Activated T-cell treated with anti-CD3 and anti-CD28 coated beads, Interleukin-2, amount 50 U/mL, for 24 hours (primary cell): Measurements from ENCODE around the gene CCNF.
"Not testable (repeated sequence)": the region's sequence is repeated elsewhere in the genome, so short reads cannot be mapped to it uniquely, and the experiment has no call there.

Experiments
- DNase-seq: peaks from one replicate; pipeline ENCODE4 v3.0.0-alpha.2; 2020
- H3K27ac Mint-ChIP-seq: 2 replicates; pipeline ENCODE4 v1.8.0; 2020; ENCODE audit warnings: mild to moderate bottlenecking, mixed read lengths
- H3K27me3 Mint-ChIP-seq: 2 replicates; pipeline ENCODE4 v1.8.0; 2020; ENCODE audit warnings: mixed read lengths
- H3K36me3 Mint-ChIP-seq: 2 replicates; pipeline ENCODE4 v1.8.0; 2020; ENCODE audit warnings: low read depth, mixed read lengths
- H3K4me1 Mint-ChIP-seq: 2 replicates; pipeline ENCODE4 v1.8.0; 2020; ENCODE audit warnings: low read depth, mixed read lengths
- H3K4me3 Mint-ChIP-seq: 2 replicates; pipeline ENCODE4 v1.8.0; 2020; ENCODE audit warnings: mild to moderate bottlenecking, moderate library complexity, mixed read lengths
- H3K9me3 Mint-ChIP-seq: 2 replicates; pipeline ENCODE4 v1.8.0; 2020; ENCODE audit warnings: mixed read lengths

The CCNF gene

DNA sequence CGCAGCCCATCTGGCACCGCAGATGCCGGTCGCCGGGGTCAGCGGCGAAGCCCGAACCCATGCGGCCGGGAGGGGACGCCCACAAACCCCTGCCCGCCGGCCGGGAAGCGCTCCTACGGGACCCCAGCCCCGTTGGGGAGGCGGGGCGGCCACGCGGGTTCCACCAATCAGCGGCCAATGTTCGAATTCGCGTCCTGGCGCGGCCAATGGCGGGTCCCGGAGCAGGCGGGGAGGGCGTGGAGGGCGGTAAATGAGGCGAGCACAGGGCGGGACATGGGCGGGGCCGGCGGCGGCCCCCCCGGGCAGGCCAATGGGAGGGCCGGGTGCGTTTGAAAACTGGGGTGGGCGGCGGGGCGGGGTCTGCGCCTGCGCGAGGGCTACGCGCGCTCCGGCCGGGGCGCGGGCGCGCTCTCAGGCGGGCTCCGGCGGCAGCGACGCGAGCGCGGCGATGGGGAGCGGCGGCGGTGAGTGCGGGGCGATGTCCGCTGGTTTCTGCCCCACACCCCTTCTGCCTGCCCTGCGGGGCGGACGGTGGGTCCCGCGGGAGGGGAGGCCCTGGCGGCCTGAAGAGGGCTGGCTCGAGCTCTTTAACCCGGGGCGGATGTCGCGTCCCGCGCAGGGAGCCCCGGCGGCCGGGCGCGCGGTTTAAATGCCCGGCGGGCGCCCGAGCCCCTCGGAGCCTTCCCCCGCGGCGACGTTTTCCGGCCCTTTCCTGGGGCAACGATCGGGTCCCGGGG is at the start of gene CCNF:
TSS of gene CCNF (plus strand) at position 414 of the 737 bp plus-strand sequence. CDS start at position 449, 35 bp downstream.
- peak; percentile 98 for DNase-seq
- Mint-ChIP-seq H3K4me3 (peak within 1 kb of the TSS; percentile 89), H3K36me3 (peaks cover 40% of the 10 kb centered on the region), H3K27me3 (no peaks in the 10 kb centered on the region), H3K4me1 (peaks cover 26% of the 10 kb centered on the region), H3K27ac (peak within 1 kb of the TSS; percentile 67), H3K9me3 (no peaks in the 10 kb centered on the region)

GRCh38 chr16:2383501-2383900 is 45.7 kb upstream of the CCNF start:
- Mint-ChIP-seq H3K4me3 (no peak overlapping the region), H3K27me3 (peaks cover 7% of the 10 kb centered on the region), H3K9me3 (peaks cover 2% of the 10 kb centered on the region), H3K36me3 (no peaks in the 10 kb centered on the region), H3K4me1 (no peaks in the 10 kb centered on the region), H3K27ac (no peak overlapping the region)
- DNase-seq, result no peak

DNA sequence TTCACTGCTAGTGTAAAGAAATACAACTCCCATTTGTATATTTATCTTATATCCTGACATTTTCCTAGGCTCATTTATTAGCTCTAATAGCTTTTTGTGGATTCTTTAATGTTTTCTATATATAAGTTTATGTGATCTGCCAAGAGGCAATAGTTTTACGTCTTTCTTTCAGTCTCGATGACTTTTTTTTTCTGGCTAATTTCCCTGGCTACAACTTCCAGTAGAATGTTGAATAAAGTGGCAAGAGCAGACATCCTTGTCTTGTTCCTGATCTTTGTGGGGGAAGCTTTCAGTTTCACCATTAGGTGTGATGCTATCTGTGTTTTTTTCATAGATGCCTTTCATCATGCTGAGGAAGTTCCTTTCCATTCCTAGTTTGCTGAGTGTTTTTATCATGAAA is 44.8 kb upstream of the CCNF start:
- Mint-ChIP-seq H3K4me1 (no peaks in the 10 kb centered on the region), H3K4me3 (no peak overlapping the region), H3K36me3 (no peaks in the 10 kb centered on the region), H3K27ac (no peak overlapping the region), H3K27me3 (peaks cover 7% of the 10 kb centered on the region), H3K9me3 (peaks cover 5% of the 10 kb centered on the region)
- DNase-seq, result no peak

DNA sequence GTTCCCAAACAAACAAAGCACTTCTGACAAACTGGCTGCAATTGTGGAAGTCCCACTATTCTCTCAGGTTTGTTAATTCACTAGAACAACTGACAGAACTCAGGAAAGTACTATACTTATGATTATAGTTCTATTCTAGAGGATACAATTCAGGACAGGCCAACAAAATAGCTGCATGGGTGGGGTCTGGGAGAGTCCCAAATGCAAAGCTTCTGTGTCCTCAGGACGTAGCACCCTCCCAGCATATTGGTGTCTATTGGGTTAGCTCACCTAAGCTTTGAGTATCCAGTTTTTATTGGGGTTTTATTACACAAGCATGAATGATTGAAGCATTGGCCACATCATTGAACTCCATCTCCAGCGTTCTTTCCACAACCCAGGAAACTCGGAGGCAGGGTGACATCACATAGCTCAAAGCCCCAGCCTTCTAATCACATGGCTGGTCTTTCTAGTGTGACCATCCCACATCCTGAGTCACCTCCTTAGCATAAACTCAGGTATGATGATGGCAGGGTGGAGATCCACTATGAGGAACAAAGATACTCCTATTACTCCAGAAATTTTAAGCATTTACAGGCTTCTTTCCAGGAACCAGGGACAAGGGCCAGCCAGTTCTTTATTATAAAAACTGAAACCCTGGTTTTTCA is 43.9 kb upstream of the CCNF start:
- no peak overlapping the region for H3K4me3 Mint-ChIP-seq

DNA sequence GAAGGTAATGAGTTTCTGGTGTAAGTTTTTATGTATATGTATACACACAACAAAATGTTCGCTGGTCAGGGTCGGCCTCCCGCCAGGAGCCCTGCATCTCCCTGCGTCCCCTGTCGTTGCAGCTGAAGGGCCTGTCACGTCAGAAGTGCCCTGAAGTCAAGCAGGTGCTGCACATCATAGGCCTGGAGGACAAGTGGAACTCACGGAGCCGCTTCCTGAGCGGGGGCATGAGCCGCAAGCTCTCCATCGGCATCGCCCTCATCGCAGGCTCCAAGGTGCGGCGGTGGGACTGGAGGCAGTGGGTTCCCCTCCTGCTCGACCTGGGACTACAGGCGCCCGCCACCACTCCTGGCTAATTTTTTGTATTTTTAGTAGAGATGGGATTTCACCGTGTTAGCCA is 43.3 kb upstream of the CCNF start:
- H3K36me3 Mint-ChIP-seq, H3K27ac Mint-ChIP-seq, DNase-seq, H3K4me1 Mint-ChIP-seq, H3K27me3 Mint-ChIP-seq, H3K4me3 Mint-ChIP-seq, H3K9me3 Mint-ChIP-seq: not testable (repeated sequence)

More for the DNA sequence above, 43.9 kb upstream of the CCNF start:
- no peaks in the 10 kb centered on the region for H3K4me1 Mint-ChIP-seq
- peaks cover 7% of the 10 kb centered on the region for H3K27me3 Mint-ChIP-seq
- peaks cover 5% of the 10 kb centered on the region for H3K9me3 Mint-ChIP-seq
- no peak for DNase-seq
- no peaks in the 10 kb centered on the region for H3K36me3 Mint-ChIP-seq
- no peak overlapping the region for H3K27ac Mint-ChIP-seq

DNA sequence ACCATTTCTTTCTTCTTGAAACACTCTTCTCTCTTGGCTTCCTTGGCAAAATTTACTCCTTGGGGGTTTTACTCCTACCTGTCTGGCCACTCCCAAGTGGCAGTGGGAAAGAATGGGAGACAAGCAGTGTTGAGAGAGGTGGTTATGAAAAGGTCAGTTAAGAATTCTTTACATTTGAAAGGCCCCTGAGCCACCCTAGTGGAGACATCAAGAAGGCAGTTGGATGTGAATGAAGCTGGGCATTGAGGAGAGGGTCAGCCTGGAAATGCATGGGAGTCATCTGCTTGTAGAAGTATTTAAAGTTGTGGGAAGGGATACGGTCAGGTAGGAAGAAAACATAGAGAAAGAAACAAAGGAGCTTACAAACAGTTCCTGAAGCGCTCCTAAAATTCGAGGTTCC is 42.3 kb upstream of the CCNF start:
- H3K9me3 Mint-ChIP-seq, result peaks cover 5% of the 10 kb centered on the region
- no peak for DNase-seq
- no peak overlapping the region for H3K4me3 Mint-ChIP-seq
- H3K27me3 Mint-ChIP-seq, result peaks cover 7% of the 10 kb centered on the region
- no peak overlapping the region for H3K27ac Mint-ChIP-seq
- no peaks in the 10 kb centered on the region for H3K36me3 Mint-ChIP-seq
- no peaks in the 10 kb centered on the region for H3K4me1 Mint-ChIP-seq

GRCh38 chr16:2388139-2388874 is 40.9 kb upstream of the CCNF start:
- Mint-ChIP-seq H3K4me1 (no peaks in the 10 kb centered on the region), H3K36me3 (no peaks in the 10 kb centered on the region)

GRCh38 chr16:2388875-2389433 is 40.3 kb upstream of the CCNF start:
- no peak for DNase-seq
- peaks cover 5% of the 10 kb centered on the region for H3K9me3 Mint-ChIP-seq
- H3K36me3 Mint-ChIP-seq, result no peaks in the 10 kb centered on the region
- H3K27me3 Mint-ChIP-seq, result peaks cover 7% of the 10 kb centered on the region
- no peaks in the 10 kb centered on the region for H3K4me1 Mint-ChIP-seq
- H3K4me3 Mint-ChIP-seq, result no peak overlapping the region
- no peak overlapping the region for H3K27ac Mint-ChIP-seq

More at GRCh38 chr16:2388139-2388874, 40.9 kb upstream of the CCNF start:
- Mint-ChIP-seq H3K27ac (no peak overlapping the region), H3K4me3 (no peak overlapping the region), H3K9me3 (peaks cover 5% of the 10 kb centered on the region), H3K27me3 (peaks cover 7% of the 10 kb centered on the region)
- DNase-seq, result no peak

DNA sequence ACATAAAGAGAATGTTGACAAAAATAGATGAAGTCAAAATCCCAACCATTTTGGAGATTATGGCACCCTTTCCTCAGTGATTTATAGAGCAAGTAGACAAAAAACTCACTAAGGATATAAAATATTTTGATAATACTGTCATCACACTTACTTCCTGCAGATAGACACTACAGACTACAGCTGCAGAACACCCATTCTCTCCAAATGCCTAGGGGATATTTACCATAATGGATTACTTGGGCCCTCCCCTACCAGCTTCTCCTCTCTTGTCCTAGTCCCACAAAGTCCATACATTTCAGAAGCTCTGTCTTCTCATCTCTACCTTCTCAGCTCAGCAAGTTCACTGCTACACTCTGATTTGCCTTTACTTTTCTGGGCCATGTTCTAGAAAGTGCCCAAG is 37.2 kb upstream of the CCNF start:
- no peaks in the 10 kb centered on the region for H3K4me1 Mint-ChIP-seq
- no peak overlapping the region for H3K27ac Mint-ChIP-seq
- H3K4me3 Mint-ChIP-seq, result no peak overlapping the region
- H3K9me3 Mint-ChIP-seq, result peaks cover 5% of the 10 kb centered on the region
- H3K36me3 Mint-ChIP-seq, result no peaks in the 10 kb centered on the region
- no peak for DNase-seq
- peaks cover 2% of the 10 kb centered on the region for H3K27me3 Mint-ChIP-seq

DNA sequence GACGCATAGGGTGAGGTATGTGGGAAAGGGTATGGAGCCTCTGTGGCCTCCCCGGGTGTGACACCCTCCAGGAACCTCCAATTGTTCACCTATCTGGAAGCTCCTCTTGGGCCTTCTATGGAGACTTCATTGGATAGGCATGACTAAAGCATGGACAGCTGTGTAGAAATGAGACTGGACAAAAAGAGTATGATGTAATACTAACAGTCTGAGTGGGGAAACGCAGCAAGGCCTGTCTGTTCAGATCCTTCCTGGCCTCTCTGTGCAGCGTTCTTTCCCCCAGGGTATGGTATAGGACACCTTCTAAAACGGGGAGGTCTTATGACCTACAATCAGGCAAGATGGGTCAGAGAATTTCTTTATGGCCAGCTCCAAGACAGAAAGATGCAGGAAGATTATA is 30.7 kb upstream of the CCNF start:
- no peak overlapping the region for H3K27ac Mint-ChIP-seq

GRCh38 chr16:2404099-2404498 is 25.1 kb upstream of the CCNF start:
- H3K36me3 Mint-ChIP-seq, result no peaks in the 10 kb centered on the region
- H3K4me3 Mint-ChIP-seq, result no peak overlapping the region
- peaks cover 4% of the 10 kb centered on the region for H3K4me1 Mint-ChIP-seq
- no peaks in the 10 kb centered on the region for H3K9me3 Mint-ChIP-seq
- DNase-seq, result no peak
- no peaks in the 10 kb centered on the region for H3K27me3 Mint-ChIP-seq
- peak overlapping the region; percentile 27 for H3K27ac Mint-ChIP-seq

More for the DNA sequence above, 30.7 kb upstream of the CCNF start:
- Mint-ChIP-seq H3K9me3 (no peaks in the 10 kb centered on the region), H3K27me3 (no peaks in the 10 kb centered on the region), H3K4me1 (no peaks in the 10 kb centered on the region), H3K4me3 (no peak overlapping the region), H3K36me3 (no peaks in the 10 kb centered on the region)
- no peak for DNase-seq

- no peak overlapping the region for H3K4me3 Mint-ChIP-seq
- DNase-seq, result no peak
- no peaks in the 10 kb centered on the region for H3K36me3 Mint-ChIP-seq
- no peaks in the 10 kb centered on the region for H3K4me1 Mint-ChIP-seq
- H3K9me3 Mint-ChIP-seq, result no peaks in the 10 kb centered on the region
- H3K27me3 Mint-ChIP-seq, result peaks cover 3% of the 10 kb centered on the region
- no peak overlapping the region for H3K27ac Mint-ChIP-seq
Measured at GRCh38 chr16:2415085-2415484, 14.2 kb upstream of the CCNF start.

GRCh38 chr16:2420035-2420434 is 9.2 kb upstream of the CCNF start:
- H3K36me3 Mint-ChIP-seq, result no peaks in the 10 kb centered on the region
- no peak overlapping the region for H3K27ac Mint-ChIP-seq
- H3K4me3 Mint-ChIP-seq, result no peak overlapping the region
- no peaks in the 10 kb centered on the region for H3K9me3 Mint-ChIP-seq
- no peaks in the 10 kb centered on the region for H3K27me3 Mint-ChIP-seq
- H3K4me1 Mint-ChIP-seq, result no peaks in the 10 kb centered on the region
- DNase-seq, result no peak

DNA sequence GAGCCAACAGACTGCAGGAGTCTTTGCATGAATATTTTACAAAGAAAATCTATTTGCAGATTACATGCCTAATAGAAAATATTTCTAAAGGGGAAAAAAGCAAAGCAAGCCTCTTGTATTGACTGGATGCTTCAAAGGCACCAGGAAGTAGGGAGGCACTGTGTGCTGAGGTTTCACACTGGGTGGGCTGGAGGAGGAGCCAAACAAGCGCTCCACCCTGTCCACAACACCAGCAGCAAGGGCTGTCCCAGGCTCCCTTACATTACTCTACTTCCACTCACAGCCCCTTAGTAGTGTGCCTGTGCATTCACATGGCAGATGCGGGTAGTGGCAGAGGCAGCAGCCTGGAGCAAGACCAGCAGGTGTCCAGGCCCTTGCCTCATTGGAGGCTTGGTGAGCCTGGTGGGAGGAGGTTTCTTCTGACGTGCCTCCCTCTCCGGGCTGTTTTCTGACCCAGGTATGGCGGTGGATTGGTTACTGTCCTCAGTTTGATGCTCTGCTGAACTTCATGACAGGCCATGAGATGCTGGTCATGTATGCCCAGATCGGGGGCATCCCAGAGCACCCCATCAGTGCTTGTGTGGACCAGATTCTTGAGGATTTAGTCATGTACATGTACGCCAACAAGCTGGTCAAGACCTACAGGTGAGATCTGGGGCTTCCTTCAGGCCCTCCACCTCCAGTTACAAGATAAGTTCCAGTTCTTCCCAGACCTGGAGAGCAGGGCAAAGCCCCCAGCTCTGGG is 7.0 kb upstream of the CCNF start:
- no peaks in the 10 kb centered on the region for H3K4me1 Mint-ChIP-seq
- no peak overlapping the region for H3K4me3 Mint-ChIP-seq
- no peak for DNase-seq
- no peaks in the 10 kb centered on the region for H3K27me3 Mint-ChIP-seq
- H3K9me3 Mint-ChIP-seq, result no peaks in the 10 kb centered on the region
- H3K36me3 Mint-ChIP-seq, result no peaks in the 10 kb centered on the region
- no peak overlapping the region for H3K27ac Mint-ChIP-seq
